AG09319 (cell line): ENCODE results near the gene NRIP2.
A peak's percentile ranks its signal among the peaks of the same experiment; 100 is the strongest.
"Not testable (repeated sequence)": the region's sequence is repeated elsewhere in the genome, so short reads cannot be mapped to it uniquely, and the experiment has no call there.

ENCODE experiments used
- DNase-seq: peaks from one replicate; pipeline ENCODE4 v3.0.0-alpha.2; 2010; ENCODE audit warnings: low read depth; ENCODE audit errors: extremely low read depth
- TF ChIP-seq, protein P1 (sequence below): IDR thresholded peaks from 2 replicates; pipeline ENCODE4 v1.5.1; 2011; ENCODE audit warnings: low read depth, mild to moderate bottlenecking, inconsistent platforms, low read length, moderate library complexity

NRIP2 gene, protein sequence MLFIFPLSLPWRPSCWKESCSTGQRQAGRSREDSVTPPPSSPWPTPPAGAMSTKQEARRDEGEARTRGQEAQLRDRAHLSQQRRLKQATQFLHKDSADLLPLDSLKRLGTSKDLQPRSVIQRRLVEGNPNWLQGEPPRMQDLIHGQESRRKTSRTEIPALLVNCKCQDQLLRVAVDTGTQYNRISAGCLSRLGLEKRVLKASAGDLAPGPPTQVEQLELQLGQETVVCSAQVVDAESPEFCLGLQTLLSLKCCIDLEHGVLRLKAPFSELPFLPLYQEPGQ

DNA sequence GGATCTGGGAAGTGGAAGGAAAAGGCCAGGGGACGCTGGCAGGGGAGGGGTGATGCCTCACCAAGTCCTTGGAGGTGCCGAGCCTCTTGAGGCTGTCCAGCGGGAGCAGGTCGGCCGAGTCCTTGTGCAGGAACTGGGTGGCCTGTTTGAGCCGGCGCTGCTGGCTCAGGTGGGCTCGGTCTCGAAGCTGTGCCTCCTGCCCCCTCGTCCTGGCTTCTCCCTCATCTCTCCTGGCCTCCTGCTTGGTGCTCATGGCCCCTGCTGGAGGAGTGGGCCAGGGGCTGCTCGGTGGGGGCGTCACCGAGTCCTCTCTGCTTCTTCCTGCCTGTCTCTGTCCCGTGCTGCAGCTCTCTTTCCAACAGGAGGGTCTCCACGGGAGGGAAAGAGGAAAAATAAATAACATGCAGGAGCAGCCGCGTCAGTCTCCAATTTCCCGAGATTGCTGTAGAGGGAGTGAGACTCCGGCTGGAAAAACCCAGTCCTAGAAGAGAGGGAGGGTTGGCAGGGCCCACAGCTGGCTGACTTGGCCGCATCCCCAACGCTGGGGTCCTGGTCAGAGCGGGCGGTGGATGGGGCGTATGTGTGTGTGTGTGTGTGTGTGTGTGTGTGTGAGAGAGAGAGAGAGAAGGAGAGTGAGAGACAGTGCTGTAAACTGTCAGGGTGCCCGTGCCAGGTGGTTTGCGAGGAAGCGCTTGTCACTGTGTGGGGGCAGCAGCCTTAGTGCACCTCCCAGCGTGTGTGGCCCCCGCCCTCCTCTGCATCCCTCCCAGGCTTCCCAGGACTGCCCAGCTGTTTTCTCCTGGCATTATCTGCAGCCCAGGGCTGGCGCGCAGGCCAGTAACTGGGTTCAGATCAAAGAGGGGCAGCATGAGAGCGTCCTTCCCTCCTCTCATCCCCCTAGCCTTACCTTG is at the start of gene NRIP2:
Gene NRIP2, minus strand, starts transcription at position 455 of the 911 bp plus-strand sequence. Its CDS starts 52 bp downstream, at position 403.
- DNase-seq: no peak
- TF ChIP-seq, protein P1, sequence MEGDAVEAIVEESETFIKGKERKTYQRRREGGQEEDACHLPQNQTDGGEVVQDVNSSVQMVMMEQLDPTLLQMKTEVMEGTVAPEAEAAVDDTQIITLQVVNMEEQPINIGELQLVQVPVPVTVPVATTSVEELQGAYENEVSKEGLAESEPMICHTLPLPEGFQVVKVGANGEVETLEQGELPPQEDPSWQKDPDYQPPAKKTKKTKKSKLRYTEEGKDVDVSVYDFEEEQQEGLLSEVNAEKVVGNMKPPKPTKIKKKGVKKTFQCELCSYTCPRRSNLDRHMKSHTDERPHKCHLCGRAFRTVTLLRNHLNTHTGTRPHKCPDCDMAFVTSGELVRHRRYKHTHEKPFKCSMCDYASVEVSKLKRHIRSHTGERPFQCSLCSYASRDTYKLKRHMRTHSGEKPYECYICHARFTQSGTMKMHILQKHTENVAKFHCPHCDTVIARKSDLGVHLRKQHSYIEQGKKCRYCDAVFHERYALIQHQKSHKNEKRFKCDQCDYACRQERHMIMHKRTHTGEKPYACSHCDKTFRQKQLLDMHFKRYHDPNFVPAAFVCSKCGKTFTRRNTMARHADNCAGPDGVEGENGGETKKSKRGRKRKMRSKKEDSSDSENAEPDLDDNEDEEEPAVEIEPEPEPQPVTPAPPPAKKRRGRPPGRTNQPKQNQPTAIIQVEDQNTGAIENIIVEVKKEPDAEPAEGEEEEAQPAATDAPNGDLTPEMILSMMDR: no peak; the same call in none of the 2 replicates

DNA sequence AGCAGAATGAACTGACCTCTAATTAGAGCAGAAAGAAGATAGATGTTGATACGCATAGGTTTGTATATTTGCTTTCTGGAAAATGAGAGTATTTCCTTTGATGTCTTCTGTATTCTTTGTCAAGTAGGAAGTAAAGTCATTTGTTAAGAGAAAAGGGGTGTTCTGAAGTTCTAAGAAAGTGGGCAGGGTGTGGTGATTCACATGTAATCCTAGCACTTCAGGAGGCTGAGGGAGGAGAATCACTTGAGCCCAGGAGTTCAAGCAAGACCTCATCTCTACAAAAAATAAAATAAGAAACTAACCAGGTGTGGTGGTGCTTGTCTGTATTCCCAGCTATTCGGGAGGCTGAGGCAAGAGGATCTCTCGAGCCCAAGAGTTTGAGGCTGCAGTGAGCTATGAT is 45.0 kb upstream of the NRIP2 start:
- DNase-seq: no peak
- TF ChIP-seq, protein P1: no peak

DNA sequence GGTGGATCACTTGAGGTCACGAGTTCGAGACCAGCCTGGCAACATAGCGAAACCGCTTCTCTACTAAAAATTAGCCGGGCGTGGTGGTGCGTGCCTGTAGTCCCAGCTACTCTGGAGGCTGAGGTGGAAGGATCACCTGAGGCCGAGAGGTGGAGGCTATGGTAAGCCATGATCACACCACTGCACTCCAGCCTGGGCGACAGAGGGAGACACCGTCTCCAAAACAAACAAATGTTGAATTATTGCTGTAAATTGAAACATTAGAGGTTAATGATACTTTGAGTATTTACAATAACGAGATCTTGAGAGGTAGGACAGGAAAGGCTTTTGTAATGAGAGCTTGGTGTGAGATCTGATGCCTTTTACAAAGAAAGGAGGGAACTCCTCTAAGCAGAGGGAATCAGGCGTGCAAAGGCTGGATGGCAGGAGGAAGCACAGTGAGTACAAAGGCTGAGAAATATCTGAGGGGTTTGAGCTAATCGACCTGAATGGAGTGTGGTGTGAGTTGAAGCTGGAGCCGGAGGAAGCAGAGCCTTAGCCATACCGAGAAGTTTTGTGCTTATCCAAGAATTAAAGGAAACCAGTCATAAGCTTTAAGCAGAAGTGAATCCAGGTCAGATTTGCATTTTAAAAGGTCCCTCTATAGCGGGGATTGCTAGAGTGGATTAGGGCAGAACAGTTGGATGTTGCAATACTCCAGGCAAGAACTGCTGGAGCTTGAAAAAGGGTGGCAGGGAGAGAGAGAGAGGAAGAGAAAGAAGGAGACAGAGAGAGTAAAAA is 43.3 kb upstream of the NRIP2 start:
- TF ChIP-seq, protein P1: no peak; the same call in 1 of the 2 replicates
- no peak for DNase-seq

DNA sequence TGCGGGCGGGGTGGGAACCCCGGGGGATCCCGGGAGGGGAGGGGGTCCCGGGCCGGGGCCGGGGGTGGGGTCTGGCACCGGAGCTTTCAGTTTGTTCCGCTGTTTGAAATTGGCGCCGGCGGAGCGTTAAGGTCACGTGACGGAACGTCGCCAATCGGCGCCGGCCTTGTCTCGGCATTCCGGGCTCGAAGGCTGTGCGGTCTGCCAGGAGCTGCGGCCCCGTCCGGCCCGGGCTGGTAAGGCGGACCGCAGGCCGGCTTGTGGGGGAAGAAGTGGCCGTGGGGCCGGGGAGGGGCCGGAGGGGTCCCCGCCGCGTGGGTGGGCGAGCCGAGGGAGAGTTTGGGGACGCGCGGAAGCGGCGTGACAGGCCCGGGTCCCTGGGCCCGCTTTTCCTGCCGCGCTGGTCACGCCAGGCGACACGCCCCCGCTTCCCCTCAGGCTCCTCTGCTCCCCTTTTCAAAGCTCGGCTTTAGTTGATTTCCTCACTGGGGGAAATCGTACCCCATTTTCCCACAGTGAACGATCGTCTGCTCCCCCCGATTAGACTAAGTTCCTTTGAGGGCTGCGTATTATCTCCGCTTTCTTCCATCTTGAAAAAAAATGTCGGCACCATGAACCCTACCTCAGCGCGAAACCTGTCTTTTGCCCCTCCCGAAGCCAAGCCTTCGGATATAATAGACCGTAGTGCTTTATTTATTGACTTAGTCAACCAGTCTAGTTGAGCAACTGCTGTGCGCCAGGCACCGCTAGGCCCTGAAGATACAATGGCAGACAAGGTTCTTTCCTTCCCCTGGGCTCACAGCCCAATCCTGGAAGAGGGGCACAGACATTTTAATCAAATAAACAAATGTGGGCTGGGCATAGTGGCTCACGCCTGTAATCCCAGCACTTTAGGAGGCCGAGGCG is 42.5 kb upstream of the NRIP2 start, which contains the start of the genes FOXM1 and RHNO1:
Gene FOXM1, minus strand, starts transcription at position 128 of the 906 bp plus-strand sequence. CDS start 2,696 bp downstream, outside the sequence.
Gene RHNO1, plus strand, starts transcription at position 177 of the 906 bp plus-strand sequence. CDS start 8,144 bp downstream, outside the sequence.
- TF ChIP-seq, protein P1: no peak; the same call in 1 of the 2 replicates
- peak; percentile 79 for DNase-seq

DNA sequence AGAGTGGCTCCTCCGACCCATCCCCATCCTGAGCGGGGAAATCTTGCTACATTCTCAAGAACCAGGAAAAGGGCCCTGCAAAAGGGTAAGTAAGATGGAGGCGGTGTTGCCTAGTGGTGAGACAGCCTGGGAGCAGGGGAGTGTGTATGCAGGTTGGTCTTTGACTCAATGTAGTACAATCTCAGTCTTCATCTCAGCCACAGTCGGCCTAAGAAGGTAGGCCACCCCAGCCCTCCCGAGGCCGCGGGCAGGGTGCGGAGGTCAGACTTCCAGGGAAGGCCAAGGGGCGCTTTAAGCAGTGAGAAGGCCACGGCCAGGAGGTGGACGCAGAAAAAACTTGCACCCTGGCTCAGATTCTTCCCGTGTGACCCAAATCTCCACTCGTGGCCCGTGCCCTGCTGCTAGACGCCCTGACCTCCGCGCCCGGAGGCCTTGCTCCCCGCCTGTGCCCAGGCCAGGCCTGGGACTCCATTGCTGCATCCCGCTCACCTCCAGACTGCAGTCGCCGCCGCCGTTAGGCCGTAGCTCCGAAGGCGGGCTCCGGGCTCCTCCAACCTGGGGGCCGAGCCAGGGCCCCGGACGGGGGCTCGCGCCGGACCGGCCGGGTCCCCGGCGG is 41.7 kb upstream of the NRIP2 start:
- DNase-seq: no peak

DNA sequence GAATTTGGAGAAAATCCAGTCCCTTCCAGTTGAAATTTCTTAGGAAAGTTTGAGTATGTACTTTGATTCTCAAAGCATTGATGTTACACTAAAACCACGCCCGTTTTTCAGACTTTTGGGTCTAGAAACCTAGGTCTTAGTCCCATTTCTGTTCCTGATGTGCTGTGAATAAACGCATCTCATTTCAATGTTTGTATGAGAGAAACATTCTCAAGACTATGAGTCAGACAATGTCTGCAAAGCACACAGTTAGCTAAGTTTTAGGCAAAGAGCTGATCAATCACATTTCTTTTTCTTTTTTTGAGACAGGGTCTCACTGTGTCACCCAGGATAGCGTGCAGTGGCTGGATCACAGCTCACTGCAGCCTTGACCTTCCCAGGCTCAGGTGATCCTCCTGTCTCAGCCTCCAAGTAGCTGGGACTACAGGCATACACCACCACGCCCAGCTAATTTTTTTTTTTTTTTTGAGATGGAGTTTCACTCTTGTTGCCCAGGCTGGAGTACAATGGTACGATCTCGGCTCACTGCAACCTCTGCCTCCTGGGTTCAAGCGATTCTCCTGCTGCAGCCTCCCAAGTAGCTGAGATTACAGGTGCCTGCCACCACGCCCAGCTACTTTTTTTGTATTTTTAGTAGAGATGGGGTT is 34.3 kb upstream of the NRIP2 start:
- DNase-seq: not testable (repeated sequence)

More for the DNA sequence above, 41.7 kb upstream of the NRIP2 start:
- TF ChIP-seq, protein P1: no peak; the same call in 1 of the 2 replicates
